Tibial nerve (tissue), 4 donors: ENCODE measurements around the gene TERC. TPM values are rescaled to one million over a fixed set of nuclear protein-coding genes. Genes with fewer than 3 reads are reported as not detected.
"Not testable (repeated sequence)": the region's sequence is repeated elsewhere in the genome, so short reads cannot be mapped to it uniquely, and the experiment has no call there.

Experiments used
- DNase-seq, 2 donors: peaks; one replicate each; pipeline ENCODE4 v3.0.0-alpha.2; 2019; ENCODE audit warnings: low spot score in 2 of 2
- H3K27ac ChIP-seq, 4 donors: fragments of 200-600 bp; sonication (generic) in 3 of 4; one replicate each; pipeline ENCODE4 v1.5.1; 2017 to 2019; ENCODE audit warnings: mild to moderate bottlenecking in 1 of 4
- H3K27me3 ChIP-seq, 2 donors: fragments of 200-600 bp; sonication (generic) in 1 of 2; one replicate each; pipeline versions ENCODE4 v1.5.1 to v1.6.0; 2017 to 2019
- H3K36me3 ChIP-seq, 3 donors: fragments of 200-600 bp; sonication (generic); one replicate each; pipeline ENCODE4 v1.5.1; 2018 to 2019
- H3K4me1 ChIP-seq, 4 donors: fragments of 200-600 bp; sonication (generic) in 3 of 4; one replicate each; pipeline ENCODE4 v1.5.1; 2017 to 2019
- H3K4me3 ChIP-seq, 4 donors: fragments of 200-600 bp; sonication (generic) in 3 of 4; one replicate each; pipeline ENCODE4 v1.5.1; 2017 to 2019; ENCODE audit warnings: mild to moderate bottlenecking in 1 of 4, moderate library complexity in 1 of 4
- H3K9me3 ChIP-seq, 4 donors: fragments of 200-600 bp; sonication (generic) in 3 of 4; one replicate each; pipeline ENCODE4 v1.5.1; 2017 to 2019
- CTCF ChIP-seq, 5 experiments: fragments of 200-600 bp in 3 of 5; fragments of 450-650 bp in 2 of 5; sonication (generic) in 3 of 5; IDR thresholded peaks; one replicate each; pipeline ENCODE4 v1.5.1; 2016 to 2019; ENCODE audit warnings: antibody characterized with exemption in 5 of 5, mild to moderate bottlenecking in 3 of 5, moderate library complexity in 2 of 5
- EP300 ChIP-seq, 2 donors: sonication (generic); formaldehyde crosslinking; IDR thresholded peaks; one replicate each; pipeline ENCODE4 v1.6.1; 2017; ENCODE audit warnings: antibody characterized with exemption in 2 of 2, mild to moderate bottlenecking in 1 of 2
- POLR2A ChIP-seq, 2 donors: fragments of 450-650 bp; IDR thresholded peaks; one replicate each; pipeline ENCODE4 v1.6.1; 2017; ENCODE audit warnings: antibody characterized with exemption in 2 of 2, mild to moderate bottlenecking in 2 of 2, moderate library complexity in 2 of 2
- WGBS, 2 donors: methylation state at CpG; one replicate each; pipeline ENCODE4 v1.1.5; 2018; 5-methylcytosine and 5-hydroxymethylcytosine counted together
- small RNA-seq: library from RNA; depleted of rRNA; stranded (forward); fragments of <200 nt; gene quantifications from one replicate; pipeline ENCODE3, GENCODE V24; 2016
- total RNA-seq, 4 donors: library from RNA; depleted of rRNA; stranded (reverse); fragments of >200 nt; gene quantifications; one replicate each; pipeline ENCODE4 v1.1.0, GENCODE V29; 2016

Gene TERC
- total RNA-seq, 4 donors from 2014 or later: 110 to 241 (median 179) TPM

- WGBS, 2 donors: 38 to 51% methylated on average over 2 of the region's 2 CpGs
- no peaks in the 10 kb centered on the region for H3K27me3 ChIP-seq
Measured at GRCh38 chr3:169739067-169739466, 25.8 kb downstream of the TERC start.

GRCh38 chr3:169731857-169732256, 33.0 kb downstream of the TERC start:
- not testable (repeated sequence) for H3K27ac ChIP-seq, DNase-seq
- H3K9me3 ChIP-seq: peaks cover 0 to 39% (median 0%) of the 10 kb centered on the region in 4 donors

More at GRCh38 chr3:169739067-169739466, 25.8 kb downstream of the TERC start:
- Histone ChIP-seq H3K4me3 (no peak overlapping the region), H3K4me1 (no peaks in the 10 kb centered on the region), H3K27ac (no peak overlapping the region), H3K9me3 (peaks cover 0 to 24% (median 2%) of the 10 kb centered on the region in 4 donors), H3K36me3 (no peaks in the 10 kb centered on the region)
- no peak for DNase-seq
- TF ChIP-seq CTCF (IDR thresholded peaks at IDR 0.05) (no peak), POLR2A (IDR thresholded peaks at IDR 0.05) (no peak), EP300 (IDR thresholded peaks at IDR 0.05) (no peak)

GRCh38 chr3:169722724-169723123, 42.1 kb downstream of the TERC start:
- Histone ChIP-seq H3K9me3 (no peaks in the 10 kb centered on the region), H3K4me1 (no peaks in the 10 kb centered on the region), H3K36me3 (no peaks in the 10 kb centered on the region), H3K27me3 (no peaks in the 10 kb centered on the region), H3K27ac (no peak overlapping the region), H3K4me3 (no peak overlapping the region)
- DNase-seq: no peak
- no peak for TF ChIP-seq POLR2A (IDR thresholded peaks at IDR 0.05)
- no peak for TF ChIP-seq CTCF (IDR thresholded peaks at IDR 0.05)
- TF ChIP-seq EP300 (IDR thresholded peaks at IDR 0.05): no peak

More at GRCh38 chr3:169731857-169732256, 33.0 kb downstream of the TERC start:
- not testable (repeated sequence) for H3K4me1 ChIP-seq, H3K36me3 ChIP-seq, H3K27me3 ChIP-seq, H3K4me3 ChIP-seq

- H3K4me3 ChIP-seq, H3K9me3 ChIP-seq: not testable (repeated sequence)
- 85 to 94% methylated on average over 4 of the region's 4 CpGs for WGBS, 2 donors
Measured at GRCh38 chr3:169718415-169718814, 46.4 kb downstream of the TERC start.

More at GRCh38 chr3:169718415-169718814, 46.4 kb downstream of the TERC start:
- not testable (repeated sequence) for H3K4me1 ChIP-seq, DNase-seq, H3K27ac ChIP-seq, H3K36me3 ChIP-seq, H3K27me3 ChIP-seq

Small RNA genes lying within 50 kb of the gene (small RNA-seq; reads per million reads assigned to genes)
- gene RNU6-637P: not detected

Other genes with a start within 250 kb of the TERC start
- 10 to 100 TPM; 11.5 to 25.5 (median 16.5) TPM for gene MECOM, start 101.3 kb downstream of the TERC start, total RNA-seq
- 1 to 10 TPM in 3 of 4 donors, under 1 TPM in 1; 0.78 to 3.9 (median 2.5) TPM for gene ACTRT3, start 4.5 kb upstream of the TERC start, total RNA-seq
- gene MYNN, start 8.3 kb upstream of the TERC start, total RNA-seq: 10 to 100 TPM; 10.8 to 24.3 (median 16.8) TPM
- gene LRRIQ4, start 47.8 kb upstream of the TERC start, total RNA-seq: not detected
- gene LRRC34, start 47.8 kb upstream of the TERC start, total RNA-seq: 10 to 100 TPM in 1 of 4 donors, 1 to 10 TPM in 3; 2.5 to 10.3 (median 4.6) TPM
- gene LRRC31, start 104.9 kb upstream of the TERC start, total RNA-seq: not detected
- gene SAMD7, start 146.5 kb upstream of the TERC start, total RNA-seq: not detected
- 10 to 100 TPM; 36.0 to 53.3 (median 45.7) TPM for gene SEC62, start 201.7 kb upstream of the TERC start, total RNA-seq